SK-N-SH treated with all-trans-retinoic acid at 6 μM for 48 hours (cell line): ENCODE data around the gene SMAP1.

Source experiments
- ARNTL ChIP-seq: fragments of 450-650 bp; formaldehyde crosslinking; IDR thresholded peaks from 2 replicates; pipeline ENCODE4 v1.5.0; 2020; ENCODE audit warnings: low read depth, mild to moderate bottlenecking, moderate library complexity, borderline replicate concordance
- BACH2 ChIP-seq: fragments of 250-450 bp; sonication (Bioruptor Pico); IDR thresholded peaks from 2 replicates; pipeline ENCODE4 v1.9.0; 2021; ENCODE audit warnings: mild to moderate bottlenecking, borderline replicate concordance
- ESRRG ChIP-seq: fragments of 250-450 bp; sonication (Bioruptor Pico); IDR thresholded peaks from 2 replicates; pipeline ENCODE4 v1.6.1; 2021; ENCODE audit warnings: mild to moderate bottlenecking
- PATZ1 ChIP-seq: fragments of 250-450 bp; sonication (Bioruptor Pico); IDR thresholded peaks from 2 replicates; pipeline ENCODE4 v1.8.0; 2020; ENCODE audit warnings: mild to moderate bottlenecking, moderate library complexity, borderline replicate concordance
- PPARA ChIP-seq: fragments of 250-450 bp; sonication (Bioruptor Pico); IDR thresholded peaks from 2 replicates; pipeline ENCODE4 v1.5.0; 2020; ENCODE audit warnings: mild to moderate bottlenecking, borderline replicate concordance
- RARB ChIP-seq: fragments of 250-450 bp; sonication (Bioruptor Pico); IDR thresholded peaks from 2 replicates; pipeline ENCODE4 v1.8.0; 2021; ENCODE audit warnings: mild to moderate bottlenecking, moderate library complexity
- SNAI2 ChIP-seq: fragments of 250-450 bp; sonication (Bioruptor Pico); IDR thresholded peaks from 2 replicates; pipeline ENCODE4 v1.5.0; 2020; ENCODE audit warnings: mild to moderate bottlenecking, moderate library complexity
- TCF4 ChIP-seq: fragments of 250-450 bp; sonication (Bioruptor Pico); IDR thresholded peaks from 2 replicates; pipeline ENCODE4 v1.8.0; 2021; ENCODE audit warnings: mild to moderate bottlenecking, moderate library complexity, borderline replicate concordance
- TOX ChIP-seq: fragments of 250-450 bp; sonication (Bioruptor Pico); IDR thresholded peaks from 2 replicates; pipeline ENCODE4 v1.8.0; 2021; ENCODE audit warnings: mild to moderate bottlenecking, moderate library complexity, borderline replicate concordance
- ZFP3 ChIP-seq: fragments of 250-450 bp; sonication (Bioruptor Pico); IDR thresholded peaks from 2 replicates; pipeline ENCODE4 v1.5.0; 2020; ENCODE audit warnings: mild to moderate bottlenecking, moderate library complexity
- ZFP30 ChIP-seq: fragments of 450-650 bp; formaldehyde crosslinking; IDR thresholded peaks from 2 replicates; pipeline ENCODE4 v1.5.0; 2022; ENCODE audit warnings: mild to moderate bottlenecking, moderate library complexity
- ZNF565 ChIP-seq: fragments of 450-650 bp; formaldehyde crosslinking; conservative IDR thresholded peaks from 2 replicates; pipeline ENCODE4 v1.5.0; 2020; ENCODE audit warnings: low read depth, mild to moderate bottlenecking, moderate library complexity
- ZNF70 ChIP-seq: fragments of 450-650 bp; formaldehyde crosslinking; IDR thresholded peaks from 2 replicates; pipeline ENCODE4 v1.5.0; 2020; ENCODE audit warnings: mild to moderate bottlenecking, moderate library complexity
- TF ChIP-seq, protein P1 (sequence below): fragments of 250-450 bp; sonication (Bioruptor Pico); IDR thresholded peaks from 2 replicates; pipeline ENCODE4 v1.5.1; 2020; ENCODE audit warnings: low read depth, mild to moderate bottlenecking, moderate library complexity

- TF ChIP-seq PATZ1 (CRISPR knock-in tag): no peak
- no peak for TF ChIP-seq TCF4
- TF ChIP-seq BACH2: no peak
- TF ChIP-seq ZFP30: no peak
- TF ChIP-seq SNAI2: no peak
- no peak for TF ChIP-seq ARNTL (CRISPR knock-in tag)
- TF ChIP-seq ZNF565: no peak
- TF ChIP-seq RARB (CRISPR knock-in tag): no peak
- TF ChIP-seq ZNF70 (CRISPR knock-in tag): no peak
- TF ChIP-seq ESRRG (CRISPR knock-in tag): no peak
- TF ChIP-seq PPARA (CRISPR knock-in tag): no peak
- TF ChIP-seq TOX (CRISPR knock-in tag): no peak
- TF ChIP-seq, protein P1, sequence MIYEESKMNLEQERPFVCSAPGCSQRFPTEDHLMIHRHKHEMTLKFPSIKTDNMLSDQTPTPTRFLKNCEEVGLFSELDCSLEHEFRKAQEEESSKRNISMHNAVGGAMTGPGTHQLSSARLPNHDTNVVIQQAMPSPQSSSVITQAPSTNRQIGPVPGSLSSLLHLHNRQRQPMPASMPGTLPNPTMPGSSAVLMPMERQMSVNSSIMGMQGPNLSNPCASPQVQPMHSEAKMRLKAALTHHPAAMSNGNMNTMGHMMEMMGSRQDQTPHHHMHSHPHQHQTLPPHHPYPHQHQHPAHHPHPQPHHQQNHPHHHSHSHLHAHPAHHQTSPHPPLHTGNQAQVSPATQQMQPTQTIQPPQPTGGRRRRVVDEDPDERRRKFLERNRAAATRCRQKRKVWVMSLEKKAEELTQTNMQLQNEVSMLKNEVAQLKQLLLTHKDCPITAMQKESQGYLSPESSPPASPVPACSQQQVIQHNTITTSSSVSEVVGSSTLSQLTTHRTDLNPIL (CRISPR knock-in tag): no peak
- TF ChIP-seq ZFP3 (CRISPR knock-in tag): no peak
These were observed 185.1 kb downstream of the SMAP1 start for GRCh38 chr6:70852667-70853246.
